Breast epithelium (tissue), 4 donors: ENCODE measurements around the gene MKRN2. TPM values are rescaled to one million over a fixed set of nuclear protein-coding genes. Genes with fewer than 3 reads are reported as not detected.

Experiments used
- DNase-seq, 2 donors: peaks; one replicate each; pipeline ENCODE4 v3.0.0-alpha.2; 2019; ENCODE audit warnings: low spot score in 2 of 2
- H3K27ac ChIP-seq, 2 donors: fragments of 200-600 bp; sonication (generic) in 1 of 2; one replicate each; pipeline ENCODE4 v1.5.1; 2016 to 2019; ENCODE audit warnings: mild to moderate bottlenecking in 1 of 2
- H3K27me3 ChIP-seq, 2 donors: fragments of 200-600 bp; sonication (generic) in 1 of 2; one replicate each; pipeline versions ENCODE4 v1.5.1 to v1.6.0; 2017 to 2019; ENCODE audit warnings: control low read depth in 1 of 2, mild to moderate bottlenecking in 1 of 2
- H3K36me3 ChIP-seq: fragments of 200-600 bp; one replicate; pipeline ENCODE4 v1.5.1; 2019
- H3K4me1 ChIP-seq, 2 donors: fragments of 200-600 bp; sonication (generic); one replicate each; pipeline ENCODE4 v1.5.1; 2016 to 2019; ENCODE audit warnings: control low read depth in 1 of 2
- H3K4me3 ChIP-seq, 3 donors: fragments of 200-600 bp; sonication (generic); 1 replicate in 2 of 3; 2 replicates in 1 of 3; pipeline ENCODE4 v1.5.1; 2016 to 2019; ENCODE audit warnings: mild to moderate bottlenecking in 3 of 3, moderate library complexity in 2 of 3
- H3K9me3 ChIP-seq, 2 donors: fragments of 200-600 bp; sonication (generic) in 1 of 2; one replicate each; pipeline ENCODE4 v1.5.1; 2016 to 2019; ENCODE audit warnings: control low read depth in 1 of 2
- CTCF ChIP-seq, 3 donors: fragments of 450-650 bp; IDR thresholded peaks; one replicate each; pipeline ENCODE4 v1.5.1; 2016 to 2017; ENCODE audit warnings: antibody characterized with exemption in 3 of 3, mild to moderate bottlenecking in 3 of 3, moderate library complexity in 3 of 3
- POLR2A ChIP-seq: fragments of 450-650 bp; IDR thresholded peaks from one replicate; pipeline ENCODE4 v1.6.1; 2016; ENCODE audit warnings: antibody characterized with exemption, mild to moderate bottlenecking, moderate library complexity
- POLR2AphosphoS5 ChIP-seq, 3 donors: sonication (generic); formaldehyde crosslinking; IDR thresholded peaks; one replicate each; pipeline ENCODE4 v1.6.1; 2017; ENCODE audit warnings: antibody characterized with exemption in 3 of 3
- intact Hi-C: fragments of 100-400 bp; cut with DNase I; formaldehyde crosslinking; loops from one replicate; pipeline ENCODE4 v1.15.1; 2023; ENCODE audit warnings: low total_unique reads
- total RNA-seq, 3 donors: library from RNA; depleted of rRNA; stranded (reverse); fragments of >200 nt; gene quantifications; one replicate each; pipeline ENCODE4 v1.1.0, GENCODE V29; 2016

Gene MKRN2
- total RNA-seq, 3 donors from 2014 or later, result 34.7 to 37.3 (median 36.1) TPM

GRCh38 chr3:12584083-12584482, 27.2 kb downstream of the MKRN2 start:
- no peaks in the 10 kb centered on the region for H3K9me3 ChIP-seq
- H3K27me3 ChIP-seq, result no peaks in the 10 kb centered on the region
- intact Hi-C loops, result loop anchor here (10.0 kb wide), 1 partner anchor 739 kb away; the partner anchor contains the start of gene TAMM41
- DNase-seq, result no peak
- TF ChIP-seq CTCF (IDR thresholded peaks at IDR 0.05) (no peak), POLR2A (no peak), POLR2AphosphoS5 (IDR thresholded peaks at IDR 0.05) (no peak)
- H3K36me3 ChIP-seq, result peaks cover 47% of the 10 kb centered on the region
- no peak overlapping the region for H3K4me3 ChIP-seq
- no peak overlapping the region for H3K27ac ChIP-seq
- no peaks in the 10 kb centered on the region for H3K4me1 ChIP-seq

GRCh38 chr3:12585181-12585580, 28.3 kb downstream of the MKRN2 start:
- TF ChIP-seq CTCF (IDR thresholded peaks at IDR 0.05), result no peak
- no peak overlapping the region for H3K4me3 ChIP-seq
- intact Hi-C loops, result loop anchor here (10.0 kb wide), 1 partner anchor 740 kb away; the partner anchor contains the start of gene TAMM41
- no peaks in the 10 kb centered on the region for H3K4me1 ChIP-seq
- H3K36me3 ChIP-seq, result peaks cover 38% of the 10 kb centered on the region
- no peaks in the 10 kb centered on the region for H3K9me3 ChIP-seq
- H3K27me3 ChIP-seq, result no peaks in the 10 kb centered on the region
- DNase-seq, result no peak
- H3K27ac ChIP-seq, result no peak overlapping the region

GRCh38 chr3:12585970-12586369, 29.1 kb downstream of the MKRN2 start:
- H3K36me3 ChIP-seq, result peaks cover 45% of the 10 kb centered on the region
- H3K9me3 ChIP-seq, result no peaks in the 10 kb centered on the region
- no peak overlapping the region for H3K27ac ChIP-seq
- intact Hi-C loops, result loop anchor here (10.0 kb wide), 1 partner anchor 741 kb away; the partner anchor contains the start of gene TAMM41
- no peaks in the 10 kb centered on the region for H3K4me1 ChIP-seq
- TF ChIP-seq CTCF (IDR thresholded peaks at IDR 0.05), result no peak
- TF ChIP-seq POLR2AphosphoS5 (IDR thresholded peaks at IDR 0.05), result no peak
- no peak for TF ChIP-seq POLR2A
- no peak overlapping the region for H3K4me3 ChIP-seq
- H3K27me3 ChIP-seq, result no peaks in the 10 kb centered on the region
- no peak for DNase-seq

- peaks cover 41% of the 10 kb centered on the region for H3K36me3 ChIP-seq
- TF ChIP-seq CTCF (IDR thresholded peaks at IDR 0.05) (no peak), POLR2AphosphoS5 (IDR thresholded peaks at IDR 0.05) (no peak), POLR2A (no peak)
- no peaks in the 10 kb centered on the region for H3K27me3 ChIP-seq
- H3K4me1 ChIP-seq, result no peaks in the 10 kb centered on the region
- no peaks in the 10 kb centered on the region for H3K9me3 ChIP-seq
- H3K4me3 ChIP-seq, result no peak overlapping the region
- intact Hi-C loops, result loop anchor here (10.0 kb wide), 1 partner anchor 742 kb away; the partner anchor contains the start of gene TAMM41
- H3K27ac ChIP-seq, result no peak overlapping the region
- DNase-seq, result no peak
Measured at GRCh38 chr3:12586403-12586802, 29.5 kb downstream of the MKRN2 start.

- Histone ChIP-seq H3K27ac (no peak overlapping the region), H3K27me3 (no peaks in the 10 kb centered on the region), H3K4me3 (no peak overlapping the region), H3K4me1 (no peaks in the 10 kb centered on the region), H3K36me3 (peaks cover 24% of the 10 kb centered on the region), H3K9me3 (no peaks in the 10 kb centered on the region)
- TF ChIP-seq CTCF (IDR thresholded peaks at IDR 0.05) (no peak), POLR2A (no peak), POLR2AphosphoS5 (IDR thresholded peaks at IDR 0.05) (no peak)
- no peak for DNase-seq
- intact Hi-C loops, result loop anchor here (10.0 kb wide), 1 partner anchor 744 kb away; the partner anchor contains the start of gene TAMM41
Measured at GRCh38 chr3:12588039-12589009, 31.4 kb downstream of the MKRN2 start.
